Raji (cell line): Measurements from ENCODE around the gene MTR.

Experiments
- POLR2A ChIP-seq: IDR thresholded peaks from 2 replicates; pipeline ENCODE4 v1.6.1; 2011; ENCODE audit warnings: low read depth, low read length, control low read depth; ENCODE audit not compliant: insufficient read depth

MTR gene

GRCh38 chr1:236808005-236808404 lies 12.9 kb downstream of the MTR start:
- no peak for TF ChIP-seq POLR2A

- no peak for TF ChIP-seq POLR2A
Observed at GRCh38 chr1:236808564-236809130, 13.6 kb downstream of the MTR start.

GRCh38 chr1:236809148-236809547 lies 14.1 kb downstream of the MTR start:
- no peak for TF ChIP-seq POLR2A

- no peak for TF ChIP-seq POLR2A
Observed at GRCh38 chr1:236810018-236810417, 14.9 kb downstream of the MTR start.

GRCh38 chr1:236812334-236813030 lies 17.4 kb downstream of the MTR start:
- TF ChIP-seq POLR2A = no peak

GRCh38 chr1:236815941-236816340 lies 20.8 kb downstream of the MTR start:
- no peak for TF ChIP-seq POLR2A

GRCh38 chr1:236819856-236820255 lies 24.8 kb downstream of the MTR start:
- no peak for TF ChIP-seq POLR2A

- no peak for TF ChIP-seq POLR2A
Observed at GRCh38 chr1:236821091-236821627, 26.1 kb downstream of the MTR start.

GRCh38 chr1:236823559-236823958 lies 28.5 kb downstream of the MTR start:
- no peak for TF ChIP-seq POLR2A

- TF ChIP-seq POLR2A = no peak
Observed at GRCh38 chr1:236829085-236829484, 34.0 kb downstream of the MTR start.

GRCh38 chr1:236830116-236830515 lies 35.0 kb downstream of the MTR start:
- no peak for TF ChIP-seq POLR2A

- TF ChIP-seq POLR2A = no peak
Observed at GRCh38 chr1:236830560-236830959, 35.5 kb downstream of the MTR start.

- no peak for TF ChIP-seq POLR2A
Observed at GRCh38 chr1:236833575-236833974, 38.5 kb downstream of the MTR start.

GRCh38 chr1:236834876-236835275 lies 39.8 kb downstream of the MTR start:
- no peak for TF ChIP-seq POLR2A

GRCh38 chr1:236835491-236835890 lies 40.4 kb downstream of the MTR start:
- TF ChIP-seq POLR2A = no peak

GRCh38 chr1:236836157-236836556 lies 41.1 kb downstream of the MTR start:
- no peak for TF ChIP-seq POLR2A

GRCh38 chr1:236837115-236837514 lies 42.0 kb downstream of the MTR start:
- no peak for TF ChIP-seq POLR2A
